AG10803 (cell line): ENCODE data around the gene CSRP1.

Experiments used
- DNase-seq: peaks from one replicate; pipeline ENCODE4 v3.0.0; 2010; ENCODE audit warnings: low read depth
- H3K4me3 ChIP-seq: 2 replicates; pipeline ENCODE4 v1.5.1; 2011; ENCODE audit warnings: mild to moderate bottlenecking, low read length, control low read depth
- CTCF ChIP-seq: conservative IDR thresholded peaks from 2 replicates; pipeline ENCODE4 v1.5.1; 2011; ENCODE audit warnings: mild to moderate bottlenecking, low read length, control low read depth, inconsistent platforms

CSRP1 gene

GRCh38 chr1:201460814-201461644, 45.9 kb downstream of the CSRP1 start:
- peak overlapping the region; percentile 39 for H3K4me3 ChIP-seq
- DNase-seq, result peak; percentile 96
- no peak for TF ChIP-seq CTCF

- H3K4me3 ChIP-seq, result no peak overlapping the region
- no peak for DNase-seq
- TF ChIP-seq CTCF, result no peak
Observed at GRCh38 chr1:201459775-201460174, 47.1 kb downstream of the CSRP1 start.

GRCh38 chr1:201459052-201459451, 47.9 kb downstream of the CSRP1 start:
- no peak for TF ChIP-seq CTCF
- no peak overlapping the region for H3K4me3 ChIP-seq
- no peak for DNase-seq

- TF ChIP-seq CTCF, result no peak
- no peak for DNase-seq
- no peak overlapping the region; the same call in 1 of the 2 replicates for H3K4me3 ChIP-seq
Observed at GRCh38 chr1:201457508-201457960, 49.4 kb downstream of the CSRP1 start.

GRCh38 chr1:201456499-201457309, 50.2 kb downstream of the CSRP1 start:
- peak; percentile 98 for DNase-seq
- TF ChIP-seq CTCF, result no peak
- H3K4me3 ChIP-seq, result peak overlapping the region; percentile 7

- DNase-seq, result no peak
- no peak for TF ChIP-seq CTCF
- H3K4me3 ChIP-seq, result no peak overlapping the region
Observed at GRCh38 chr1:201455098-201455497, 51.8 kb downstream of the CSRP1 start.
